BLaER1 treated with 17β-estradiol and CSF1 and Interleukin-3, amounts not matched to agents 10 nM and 100 nM (cell line): ENCODE measurements around the gene TCAP.

Source experiments
- H3K27ac ChIP-seq, 11 experiments: shearing (Covaris generic); formaldehyde crosslinking; 2 replicates each; pipeline ENCODE4 v1.8.1; 2022
- H3K27me3 ChIP-seq, 11 experiments: shearing (Covaris generic); formaldehyde crosslinking; 2 replicates each; pipeline ENCODE4 v1.8.1; 2022
- H3K36me3 ChIP-seq, 11 experiments: shearing (Covaris generic); formaldehyde crosslinking; 2 replicates each; pipeline ENCODE4 v1.8.1; 2022
- H3K4me1 ChIP-seq, 10 experiments: shearing (Covaris generic); formaldehyde crosslinking; 2 replicates each; pipeline ENCODE4 v1.8.1; 2022
- H3K4me2 ChIP-seq, 11 experiments: shearing (Covaris generic); formaldehyde crosslinking; 2 replicates each; pipeline ENCODE4 v1.8.1; 2022
- H3K4me3 ChIP-seq, 10 experiments: shearing (Covaris generic); formaldehyde crosslinking; 2 replicates each; pipeline ENCODE4 v1.8.1; 2022
- H3K9ac ChIP-seq, 11 experiments: shearing (Covaris generic); formaldehyde crosslinking; 2 replicates each; pipeline ENCODE4 v1.8.1; 2022
- H3K9me3 ChIP-seq, 11 experiments: shearing (Covaris generic); formaldehyde crosslinking; replicated peaks in 1 of 11; 2 replicates each; pipeline ENCODE4 v1.8.1; 2022
- H4K20me1 ChIP-seq, 11 experiments: shearing (Covaris generic); formaldehyde crosslinking; 2 replicates each; pipeline ENCODE4 v1.8.1; 2022
- Cebpa-rat ChIP-seq, 11 experiments: shearing (Covaris generic); IDR thresholded peaks; 2 replicates each; pipeline ENCODE4 v1.8.1; 2022

TCAP gene

GRCh38 chr17:39640591-39641031 lies 24.5 kb upstream of the TCAP start:
- Histone ChIP-seq H3K27ac (peak overlapping the region in 3 of 11 experiments; percentile 5 to 37 (median 27); a peak in 4 of 22 replicates), H3K4me1 (peaks cover 72 to 93% (median 82%) of the 10 kb centered on the region in 10 experiments), H3K9ac (peak overlapping the region in 7 of 11 experiments; percentile 17 to 96 (median 29); a peak in 4 of 22 replicates), H4K20me1 (peaks cover 60 to 81% (median 75%) of the 10 kb centered on the region in 11 experiments), H3K9me3 (no peaks in the 10 kb centered on the region), H3K4me2 (peak overlapping the region; percentile 19 to 99 (median 63); a peak in 21 of 22 replicates), H3K27me3 (no peaks in the 10 kb centered on the region), H3K36me3 (peaks cover 0 to 10% (median 6%) of the 10 kb centered on the region in 11 experiments; a peak in 6 of 22 replicates), H3K4me3 (no peak overlapping the region)
- TF ChIP-seq Cebpa-rat (IDR thresholded peaks at IDR 0.05): no peak

GRCh38 chr17:39641097-39641496 lies 24.1 kb upstream of the TCAP start:
- Histone ChIP-seq H4K20me1 (peaks cover 63 to 86% (median 80%) of the 10 kb centered on the region in 11 experiments), H3K4me2 (peak overlapping the region; percentile 19 to 99 (median 63); a peak in 19 of 22 replicates), H3K36me3 (peaks cover 0 to 12% (median 6%) of the 10 kb centered on the region in 11 experiments; a peak in 7 of 22 replicates), H3K9me3 (no peaks in the 10 kb centered on the region), H3K4me1 (peaks cover 67 to 92% (median 78%) of the 10 kb centered on the region in 10 experiments), H3K27ac (peak overlapping the region in 2 of 11 experiments; percentile 5 to 37; a peak in 2 of 22 replicates), H3K4me3 (no peak overlapping the region), H3K9ac (peak overlapping the region in 5 of 11 experiments; percentile 17 to 96 (median 30); a peak in 3 of 22 replicates), H3K27me3 (no peaks in the 10 kb centered on the region)
- no peak for TF ChIP-seq Cebpa-rat (IDR thresholded peaks at IDR 0.05)

- Histone ChIP-seq H3K4me1 (peaks cover 59 to 93% (median 72%) of the 10 kb centered on the region in 10 experiments), H3K27me3 (no peaks in the 10 kb centered on the region), H3K4me3 (no peak overlapping the region; a peak in 1 of 20 replicates), H3K4me2 (peak overlapping the region in 10 of 11 experiments; percentile 0 to 99 (median 78); a peak in 15 of 22 replicates), H3K36me3 (peaks cover 0 to 18% (median 6%) of the 10 kb centered on the region in 11 experiments; a peak in 8 of 22 replicates), H3K9ac (no peak overlapping the region), H3K27ac (no peak overlapping the region; a peak in 1 of 22 replicates), H4K20me1 (peaks cover 63 to 94% (median 88%) of the 10 kb centered on the region in 11 experiments), H3K9me3 (no peaks in the 10 kb centered on the region)
- no peak for TF ChIP-seq Cebpa-rat (IDR thresholded peaks at IDR 0.05)
Observed at GRCh38 chr17:39641883-39642282, 23.3 kb upstream of the TCAP start.

- Histone ChIP-seq H4K20me1 (peaks cover 63 to 100% (median 93%) of the 10 kb centered on the region in 11 experiments), H3K9ac (no peak overlapping the region), H3K27me3 (no peaks in the 10 kb centered on the region), H3K4me3 (no peak overlapping the region; a peak in 1 of 20 replicates), H3K9me3 (no peaks in the 10 kb centered on the region), H3K36me3 (peaks cover 0 to 20% (median 6%) of the 10 kb centered on the region in 11 experiments; a peak in 8 of 22 replicates), H3K4me1 (peaks cover 59 to 94% (median 71%) of the 10 kb centered on the region in 10 experiments), H3K4me2 (peak overlapping the region in 9 of 11 experiments; percentile 20 to 99 (median 94); a peak in 16 of 22 replicates), H3K27ac (no peak overlapping the region; a peak in 2 of 22 replicates)
- TF ChIP-seq Cebpa-rat (IDR thresholded peaks at IDR 0.05): no peak
Observed at GRCh38 chr17:39642291-39643074, 22.7 kb upstream of the TCAP start.

GRCh38 chr17:39643271-39643670 lies 21.9 kb upstream of the TCAP start:
- Histone ChIP-seq H3K4me1 (peaks cover 51 to 87% (median 64%) of the 10 kb centered on the region in 10 experiments), H3K4me3 (no peak overlapping the region; a peak in 1 of 20 replicates), H3K36me3 (peaks cover 0 to 22% (median 8%) of the 10 kb centered on the region in 11 experiments; a peak in 9 of 22 replicates), H3K9me3 (no peaks in the 10 kb centered on the region), H3K9ac (peak overlapping the region in 2 of 11 experiments; percentile 4 to 10; a peak in 2 of 22 replicates), H3K4me2 (peak overlapping the region in 9 of 11 experiments; percentile 20 to 99 (median 94); a peak in 16 of 22 replicates), H3K27me3 (no peaks in the 10 kb centered on the region), H3K27ac (no peak overlapping the region; a peak in 1 of 22 replicates), H4K20me1 (peaks cover 64 to 100% (median 97%) of the 10 kb centered on the region in 11 experiments)
- TF ChIP-seq Cebpa-rat (IDR thresholded peaks at IDR 0.05): no peak

GRCh38 chr17:39647256-39647655 lies 17.9 kb upstream of the TCAP start:
- Histone ChIP-seq H3K27me3 (no peaks in the 10 kb centered on the region), H3K4me3 (no peak overlapping the region), H3K4me1 (peaks cover 31 to 84% (median 52%) of the 10 kb centered on the region in 10 experiments), H4K20me1 (peaks cover 67 to 100% (median 99%) of the 10 kb centered on the region in 11 experiments), H3K36me3 (peaks cover 0 to 35% (median 12%) of the 10 kb centered on the region in 11 experiments; a peak in 10 of 22 replicates), H3K9me3 (no peaks in the 10 kb centered on the region), H3K9ac (no peak overlapping the region), H3K4me2 (no peak overlapping the region), H3K27ac (no peak overlapping the region)
- TF ChIP-seq Cebpa-rat (IDR thresholded peaks at IDR 0.05): no peak

- H3K27ac ChIP-seq: no peak overlapping the region
- H3K4me1 ChIP-seq: peaks cover 23 to 81% (median 42%) of the 10 kb centered on the region in 10 experiments
- TF ChIP-seq Cebpa-rat (IDR thresholded peaks at IDR 0.05): no peak
- H3K4me3 ChIP-seq: no peak overlapping the region
- peaks cover 0 to 41% (median 19%) of the 10 kb centered on the region in 11 experiments; a peak in 14 of 22 replicates for H3K36me3 ChIP-seq
- 0 out of 22 replicates have a peak overlapping the region, but pooled peaks of 1 of the 11 experiments have one; percentile 11 for H3K4me2 ChIP-seq
- H3K9me3 ChIP-seq: no peaks in the 10 kb centered on the region
- H4K20me1 ChIP-seq: peaks cover 67 to 100% (median 99%) of the 10 kb centered on the region in 11 experiments
- no peaks in the 10 kb centered on the region for H3K27me3 ChIP-seq
- H3K9ac ChIP-seq: 0 out of 22 replicates have a peak overlapping the region, but pooled peaks of 1 of the 11 experiments have one; percentile 8
Observed at GRCh38 chr17:39648616-39649366, 16.4 kb upstream of the TCAP start.

GRCh38 chr17:39650121-39650579 lies 15.0 kb upstream of the TCAP start:
- H3K9ac ChIP-seq: no peak overlapping the region
- H3K9me3 ChIP-seq: no peaks in the 10 kb centered on the region
- no peak overlapping the region for H3K27ac ChIP-seq
- no peaks in the 10 kb centered on the region for H3K27me3 ChIP-seq
- H3K4me2 ChIP-seq: peak overlapping the region in 7 of 11 experiments; percentile 27 to 63 (median 55); a peak in 8 of 22 replicates
- peaks cover 65 to 100% (median 99%) of the 10 kb centered on the region in 11 experiments for H4K20me1 ChIP-seq
- TF ChIP-seq Cebpa-rat (IDR thresholded peaks at IDR 0.05): no peak
- peaks cover 23 to 67% (median 39%) of the 10 kb centered on the region in 10 experiments for H3K4me1 ChIP-seq
- peaks cover 0 to 49% (median 24%) of the 10 kb centered on the region in 11 experiments; a peak in 17 of 22 replicates for H3K36me3 ChIP-seq
- no peak overlapping the region for H3K4me3 ChIP-seq
